Adrenal gland (tissue), 5 donors: ENCODE results near the gene DST.

ENCODE experiments used
- CTCF ChIP-seq, 6 experiments: fragments of 450-650 bp in 4 of 6; fragments of 200-600 bp in 2 of 6; sonication (generic) in 1 of 6; IDR thresholded peaks; 1 replicate in 5 of 6; 2 replicates in 1 of 6; pipeline versions ENCODE4 v1.5.1 to v1.8.0; 2016 to 2021; ENCODE audit warnings: antibody characterized with exemption in 6 of 6, mild to moderate bottlenecking in 2 of 6, moderate library complexity in 1 of 6
- POLR2A ChIP-seq, 2 donors: fragments of 450-650 bp; IDR thresholded peaks; one replicate each; pipeline ENCODE4 v1.6.1; 2017; ENCODE audit warnings: antibody characterized with exemption in 2 of 2, mild to moderate bottlenecking in 2 of 2, moderate library complexity in 1 of 2
- donor health status: DM: no; HTN: no; CAD: no.

- no peak for TF ChIP-seq CTCF (IDR thresholded peaks at IDR 0.05)
- TF ChIP-seq POLR2A (IDR thresholded peaks at IDR 0.05), result no peak
These were observed 75.2 kb downstream of the DST start for GRCh38 chr6:56567501-56567900.
